Right lobe of liver (tissue), 4 donors: ENCODE results near the gene PRPF38A.

Experiments used
- CTCF ChIP-seq, 4 donors: fragments of 200-600 bp in 3 of 4; fragments of 450-650 bp in 1 of 4; IDR thresholded peaks; one replicate each; pipeline versions ENCODE4 v1.5.1 to v1.8.0; 2016 to 2022; ENCODE audit warnings: antibody characterized with exemption in 4 of 4, mild to moderate bottlenecking in 2 of 4
- POLR2A ChIP-seq: fragments of 450-650 bp; IDR thresholded peaks from one replicate; pipeline ENCODE4 v1.6.1; 2017; ENCODE audit warnings: antibody characterized with exemption, mild to moderate bottlenecking
- donor health status: DM: no; HTN: no; CAD: no.
- donor health status: DM: no; HTN: no; CAD: no.
- donor health status: DM: no; HTN: yes; CAD: no.

- TF ChIP-seq CTCF (IDR thresholded peaks at IDR 0.05) (no peak), POLR2A (no peak)
Measured at GRCh38 chr1:52460694-52461093, 56.3 kb downstream of the PRPF38A start.
